Panc1 (cell line): ENCODE measurements around the gene MT1B. TPM values are rescaled to one million over a fixed set of nuclear protein-coding genes. Genes with fewer than 3 reads are reported as not detected.

ENCODE experiments used
- ATAC-seq: fragments of 200-7000 bp; cut with Tn5 transposase; 2 replicates; pipeline ENCODE4 v1.9.1; 2020; ENCODE audit warnings: mild to moderate bottlenecking, moderate library complexity
- BruUV-seq: library from RNA; stranded (reverse); fragments of 400-500 nt; replicated peaks from 2 replicates; lab custom pipeline; 2021; lab: Mats Ljungman, UMichigan
- CTCF ChIA-PET: fragments of 300-600 bp; sonication (Branson Sonifier 250); formaldehyde crosslinking; loops from one replicate; lab custom pipeline; 2022; ENCODE audit warnings: antibody characterized with exemption; lab: Charles Lee
- POLR2A ChIA-PET: fragments of 300-600 bp; sonication (Branson Sonifier 250); formaldehyde crosslinking; loops from one replicate; lab custom pipeline; 2022; ENCODE audit warnings: antibody characterized with exemption; lab: Charles Lee
- DNase-seq: peaks from one replicate; pipeline ENCODE4 v3.0.0-alpha.2; 2010; ENCODE audit warnings: low read depth, low spot score
- H3K27ac ChIP-seq: 2 replicates; pipeline ENCODE4 v1.5.1; 2011; ENCODE audit warnings: mild to moderate bottlenecking, low read length, inconsistent platforms
- H3K27me3 ChIP-seq: fragments of 200-500 bp; sonication (Bioruptor generic); 2 replicates; pipeline ENCODE4 v1.6.0; 2014; ENCODE audit warnings: low read length, inconsistent platforms; ENCODE audit not compliant: control insufficient read depth, insufficient read depth
- H3K36me3 ChIP-seq: fragments of 200-500 bp; sonication (Bioruptor generic); 2 replicates; pipeline ENCODE4 v1.5.1; 2014; ENCODE audit warnings: inconsistent platforms, mild to moderate bottlenecking, low read length, moderate library complexity; ENCODE audit not compliant: control insufficient read depth, insufficient read depth
- H3K4me1 ChIP-seq: 2 replicates; pipeline ENCODE4 v1.5.1; 2011; ENCODE audit warnings: inconsistent platforms, mild to moderate bottlenecking, low read length, moderate library complexity; ENCODE audit not compliant: control insufficient read depth, insufficient read depth
- H3K4me3 ChIP-seq, 2 experiments: 2 replicates each; pipeline ENCODE4 v1.5.1; 2011 to 2012; ENCODE audit warnings: low read depth in 2 of 2, low read length in 2 of 2, mild to moderate bottlenecking in 2 of 2, inconsistent platforms in 1 of 2, moderate library complexity in 1 of 2
- H3K9me3 ChIP-seq: fragments of 200-500 bp; sonication (Bioruptor generic); 2 replicates; pipeline ENCODE4 v1.5.1; 2014; ENCODE audit warnings: low read depth, mild to moderate bottlenecking, inconsistent platforms, low read length, moderate library complexity; ENCODE audit not compliant: control insufficient read depth, insufficient read depth
- POLR2AphosphoS5 ChIP-seq: IDR thresholded peaks from 2 replicates; pipeline ENCODE4 v1.6.1; 2012; ENCODE audit warnings: mild to moderate bottlenecking, low read depth, low read length, moderate library complexity
- SIN3A ChIP-seq: IDR thresholded peaks from 2 replicates; pipeline ENCODE4 v1.6.1; 2012; ENCODE audit warnings: low read depth, mild to moderate bottlenecking, low read length, moderate library complexity, borderline replicate concordance; ENCODE audit not compliant: insufficient read depth
- TCF7L2 ChIP-seq: IDR thresholded peaks from 2 replicates; pipeline ENCODE4 v1.6.1; 2011; ENCODE audit warnings: mild to moderate bottlenecking, low read depth, low read length, inconsistent platforms
- in situ Hi-C: cut with HindIII; loops from 2 replicates; pipeline ENCODE4 v1.10.0; 2016; ENCODE audit warnings: low sequenced_read_pairs, low pct_unique_long_range_greater_than_20kb
- intact Hi-C: fragments of 100-400 bp; cut with micrococcal nuclease; formaldehyde crosslinking; loops from one replicate; pipeline ENCODE4 v1.10.0; 2022; ENCODE audit not compliant: unreplicated experiment
- total RNA-seq: library from RNA; stranded (reverse); gene quantifications from one replicate; pipeline ENCODE4 v1.2.1, GENCODE V29; 2021; ENCODE audit not compliant: unreplicated experiment
- TF ChIP-seq, protein P1 (sequence below): fragments of 450-650 bp; IDR thresholded peaks from 2 replicates; pipeline ENCODE4 v1.5.1; 2017; ENCODE audit warnings: mild to moderate bottlenecking
- TF ChIP-seq, protein P2 (sequence below), 2 experiments: IDR thresholded peaks; 2 replicates each; pipeline ENCODE4 v1.6.1; 2011 to 2012; ENCODE audit warnings: low read depth in 2 of 2, control low read depth in 1 of 2, low read length in 1 of 2, mild to moderate bottlenecking in 1 of 2, moderate library complexity in 1 of 2; ENCODE audit not compliant: insufficient read depth in 1 of 2

The MT1B gene
- total RNA-seq, 1 experiment from 2014 or later, result not detected

DNA sequence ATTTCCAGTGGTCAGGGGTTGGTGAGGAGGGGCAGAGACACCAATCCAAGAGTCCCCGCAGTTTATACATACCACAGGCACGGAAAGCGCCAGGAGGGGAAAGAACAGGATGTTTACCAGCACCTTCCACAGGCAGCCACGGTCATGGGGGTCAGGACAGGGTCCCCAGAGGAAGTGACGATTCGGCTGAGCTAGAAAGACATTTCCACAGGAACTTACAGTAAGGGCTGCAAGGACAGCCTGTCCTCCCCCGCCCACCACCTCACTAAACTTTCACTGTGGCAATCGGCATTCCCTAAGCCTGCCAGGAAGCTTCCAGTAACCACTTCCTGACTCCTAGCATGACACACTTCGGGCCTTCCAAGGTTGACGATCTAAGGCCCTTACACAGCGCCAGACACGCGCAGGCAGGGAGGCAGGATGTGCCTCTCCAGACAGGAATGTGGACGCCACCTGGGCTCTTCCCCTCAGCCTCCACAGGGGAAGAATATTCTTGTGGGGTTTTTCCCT lies 44.5 kb upstream of the MT1B start:
- BruUV-seq, result no TSS peak
- CTCF ChIA-PET, result no interaction called here
- POLR2A ChIA-PET, result interaction anchor here (0.6 to 0.7 kb wide), 2 partner anchors 18 to 121 kb away, joined by 3 to 4 read pairs; partner anchors contain the start of gene MT1E

DNA sequence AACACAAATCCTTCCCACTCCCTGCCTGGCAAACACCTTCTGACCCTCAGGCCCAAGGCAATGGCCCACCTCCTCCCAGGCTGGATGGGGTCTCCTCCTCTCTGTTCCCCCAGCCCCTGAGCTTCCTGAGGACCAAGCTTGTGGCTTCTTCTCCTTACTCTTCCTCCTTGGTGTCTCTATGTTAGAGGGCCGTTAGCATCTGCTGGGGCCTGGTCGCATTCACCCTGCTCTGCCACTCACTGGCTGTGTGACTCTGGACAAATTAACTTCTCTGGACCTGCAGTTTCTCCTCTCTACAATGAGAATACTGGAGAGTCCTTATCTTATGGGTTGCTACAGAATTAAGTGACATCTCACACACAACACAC lies 44.0 kb upstream of the MT1B start:
- ATAC-seq (no peak), DNase-seq (no peak)
- H3K4me3 ChIP-seq, result peak overlapping the region; percentile 78 to 87
- intact Hi-C loops, result loop anchor here (5.0 kb wide), 1 partner anchor 95 kb away; no protein-coding TSS in a partner anchor
- in situ Hi-C loops, result no loop called here
- no peaks in the 10 kb centered on the region for H3K9me3 ChIP-seq
- no TSS peak for BruUV-seq
- H3K36me3 ChIP-seq, result peaks cover 3% of the 10 kb centered on the region; the same call in 1 of the 2 replicates
- peaks cover 59% of the 10 kb centered on the region for H3K4me1 ChIP-seq
- H3K27ac ChIP-seq, result peak overlapping the region; percentile 95
- TF ChIP-seq, protein P1, sequence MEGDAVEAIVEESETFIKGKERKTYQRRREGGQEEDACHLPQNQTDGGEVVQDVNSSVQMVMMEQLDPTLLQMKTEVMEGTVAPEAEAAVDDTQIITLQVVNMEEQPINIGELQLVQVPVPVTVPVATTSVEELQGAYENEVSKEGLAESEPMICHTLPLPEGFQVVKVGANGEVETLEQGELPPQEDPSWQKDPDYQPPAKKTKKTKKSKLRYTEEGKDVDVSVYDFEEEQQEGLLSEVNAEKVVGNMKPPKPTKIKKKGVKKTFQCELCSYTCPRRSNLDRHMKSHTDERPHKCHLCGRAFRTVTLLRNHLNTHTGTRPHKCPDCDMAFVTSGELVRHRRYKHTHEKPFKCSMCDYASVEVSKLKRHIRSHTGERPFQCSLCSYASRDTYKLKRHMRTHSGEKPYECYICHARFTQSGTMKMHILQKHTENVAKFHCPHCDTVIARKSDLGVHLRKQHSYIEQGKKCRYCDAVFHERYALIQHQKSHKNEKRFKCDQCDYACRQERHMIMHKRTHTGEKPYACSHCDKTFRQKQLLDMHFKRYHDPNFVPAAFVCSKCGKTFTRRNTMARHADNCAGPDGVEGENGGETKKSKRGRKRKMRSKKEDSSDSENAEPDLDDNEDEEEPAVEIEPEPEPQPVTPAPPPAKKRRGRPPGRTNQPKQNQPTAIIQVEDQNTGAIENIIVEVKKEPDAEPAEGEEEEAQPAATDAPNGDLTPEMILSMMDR, result no peak
- no peak for TF ChIP-seq TCF7L2
- no peak for TF ChIP-seq SIN3A
- TF ChIP-seq POLR2AphosphoS5, result no peak; the same call in 1 of the 2 replicates
- TF ChIP-seq, protein P2, sequence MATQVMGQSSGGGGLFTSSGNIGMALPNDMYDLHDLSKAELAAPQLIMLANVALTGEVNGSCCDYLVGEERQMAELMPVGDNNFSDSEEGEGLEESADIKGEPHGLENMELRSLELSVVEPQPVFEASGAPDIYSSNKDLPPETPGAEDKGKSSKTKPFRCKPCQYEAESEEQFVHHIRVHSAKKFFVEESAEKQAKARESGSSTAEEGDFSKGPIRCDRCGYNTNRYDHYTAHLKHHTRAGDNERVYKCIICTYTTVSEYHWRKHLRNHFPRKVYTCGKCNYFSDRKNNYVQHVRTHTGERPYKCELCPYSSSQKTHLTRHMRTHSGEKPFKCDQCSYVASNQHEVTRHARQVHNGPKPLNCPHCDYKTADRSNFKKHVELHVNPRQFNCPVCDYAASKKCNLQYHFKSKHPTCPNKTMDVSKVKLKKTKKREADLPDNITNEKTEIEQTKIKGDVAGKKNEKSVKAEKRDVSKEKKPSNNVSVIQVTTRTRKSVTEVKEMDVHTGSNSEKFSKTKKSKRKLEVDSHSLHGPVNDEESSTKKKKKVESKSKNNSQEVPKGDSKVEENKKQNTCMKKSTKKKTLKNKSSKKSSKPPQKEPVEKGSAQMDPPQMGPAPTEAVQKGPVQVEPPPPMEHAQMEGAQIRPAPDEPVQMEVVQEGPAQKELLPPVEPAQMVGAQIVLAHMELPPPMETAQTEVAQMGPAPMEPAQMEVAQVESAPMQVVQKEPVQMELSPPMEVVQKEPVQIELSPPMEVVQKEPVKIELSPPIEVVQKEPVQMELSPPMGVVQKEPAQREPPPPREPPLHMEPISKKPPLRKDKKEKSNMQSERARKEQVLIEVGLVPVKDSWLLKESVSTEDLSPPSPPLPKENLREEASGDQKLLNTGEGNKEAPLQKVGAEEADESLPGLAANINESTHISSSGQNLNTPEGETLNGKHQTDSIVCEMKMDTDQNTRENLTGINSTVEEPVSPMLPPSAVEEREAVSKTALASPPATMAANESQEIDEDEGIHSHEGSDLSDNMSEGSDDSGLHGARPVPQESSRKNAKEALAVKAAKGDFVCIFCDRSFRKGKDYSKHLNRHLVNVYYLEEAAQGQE (IDR thresholded peaks at IDR 0.05; ENCODE audit: insufficient read depth in 1 of 2, low read depth in 2 of 2, low read length in 1 of 2), result no peak
- ChIA-PET POLR2A (no interaction called here), CTCF (no interaction called here)
- no peaks in the 10 kb centered on the region for H3K27me3 ChIP-seq

More for the DNA sequence above, 44.5 kb upstream of the MT1B start:
- no peak for DNase-seq
- Histone ChIP-seq H3K9me3 (no peaks in the 10 kb centered on the region), H3K27me3 (no peaks in the 10 kb centered on the region), H3K36me3 (peaks cover 3% of the 10 kb centered on the region; the same call in 1 of the 2 replicates), H3K27ac (peak overlapping the region; percentile 95), H3K4me3 (peak overlapping the region in 1 of 2 experiments; percentile 26; a peak in 2 of 4 replicates), H3K4me1 (peaks cover 54% of the 10 kb centered on the region)
- ATAC-seq, result peak; percentile 33
- intact Hi-C loops, result loop anchor here (5.0 kb wide), 1 partner anchor 95 kb away; no protein-coding TSS in a partner anchor
- in situ Hi-C loops, result no loop called here
- TF ChIP-seq, protein P1, result no peak
- TF ChIP-seq, protein P2 (IDR thresholded peaks at IDR 0.05; ENCODE audit: insufficient read depth in 1 of 2, low read depth in 2 of 2, low read length in 1 of 2), result no peak
- TF ChIP-seq POLR2AphosphoS5, result no peak; the same call in none of the 2 replicates
